HepG2 (cell line): ENCODE results near the gene NFILZ. TPM values are rescaled to one million over a fixed set of nuclear protein-coding genes. Genes with fewer than 3 reads are reported as not detected.

Experiments used
- CEBPB ChIP-seq: IDR thresholded peaks from 2 replicates; pipeline ENCODE4 v1.6.1; 2011; ENCODE audit warnings: low read depth, low read length, improper control_type of control experiment, borderline replicate concordance
- DPF2 ChIP-seq: sonication (generic); formaldehyde crosslinking; IDR thresholded peaks from 2 replicates; pipeline ENCODE4 v1.4.0; 2020; ENCODE audit warnings: mild to moderate bottlenecking, low read depth, missing genetic modification reagents, borderline replicate concordance
- FOSL2 ChIP-seq: sonication (generic); formaldehyde crosslinking; IDR thresholded peaks from 2 replicates; pipeline ENCODE4 v1.4.0; 2020; ENCODE audit warnings: missing genetic modification reagents
- HIVEP1 ChIP-seq: sonication (generic); formaldehyde crosslinking; IDR thresholded peaks from 2 replicates; pipeline ENCODE4 v1.4.0; 2020; ENCODE audit warnings: mild to moderate bottlenecking, missing genetic modification reagents
- KLF15 ChIP-seq: sonication (generic); formaldehyde crosslinking; IDR thresholded peaks from 2 replicates; pipeline ENCODE4 v1.8.1; 2023; ENCODE audit warnings: borderline replicate concordance, mild to moderate bottlenecking, inconsistent platforms, missing genetic modification reagents, mixed read lengths
- ONECUT2 ChIP-seq: sonication (generic); formaldehyde crosslinking; IDR thresholded peaks from 2 replicates; pipeline ENCODE4 v1.4.0; 2020; ENCODE audit warnings: missing genetic modification reagents
- WIZ ChIP-seq: sonication (generic); formaldehyde crosslinking; IDR thresholded peaks from 2 replicates; pipeline ENCODE4 v1.5.1; 2020; ENCODE audit warnings: mild to moderate bottlenecking, missing genetic modification reagents
- ZBTB1 ChIP-seq: sonication (generic); formaldehyde crosslinking; IDR thresholded peaks from 2 replicates; pipeline ENCODE4 v1.4.0; 2020; ENCODE audit warnings: missing genetic modification reagents, borderline replicate concordance
- ZFP90 ChIP-seq: sonication (generic); formaldehyde crosslinking; IDR thresholded peaks from 2 replicates; pipeline ENCODE4 v1.8.0; 2022; ENCODE audit warnings: missing genetic modification reagents, mild to moderate bottlenecking, inconsistent platforms, borderline replicate concordance
- ZNF232 ChIP-seq: sonication (generic); formaldehyde crosslinking; IDR thresholded peaks from 2 replicates; pipeline ENCODE4 v1.4.0; 2020; ENCODE audit warnings: missing genetic modification reagents, borderline replicate concordance
- ZNF335 ChIP-seq: sonication (generic); formaldehyde crosslinking; IDR thresholded peaks from 2 replicates; pipeline ENCODE4 v1.4.0; 2020; ENCODE audit warnings: missing genetic modification reagents
- ZNF543 ChIP-seq: sonication (generic); formaldehyde crosslinking; IDR thresholded peaks from 2 replicates; pipeline ENCODE4 v1.4.0; 2020; ENCODE audit warnings: mild to moderate bottlenecking, missing genetic modification reagents
- ZNF703 ChIP-seq: sonication (generic); formaldehyde crosslinking; IDR thresholded peaks from 2 replicates; pipeline ENCODE4 v1.5.1; 2020; ENCODE audit warnings: missing genetic modification reagents, mild to moderate bottlenecking, moderate library complexity, borderline replicate concordance
- ZSCAN20 ChIP-seq: sonication (generic); formaldehyde crosslinking; IDR thresholded peaks from 2 replicates; pipeline ENCODE4 v1.4.0; 2020; ENCODE audit warnings: missing genetic modification reagents, mild to moderate bottlenecking, borderline replicate concordance
- polyA plus RNA-seq, 8 experiments: library from polyadenylated mRNA; depleted of rRNA in 3 of 8; stranded (reverse) in 7 of 8; unstranded in 1 of 8; fragments of >200 nt; fragmentation: Illumina TruSeq in 4 of 8; extraction: Trizol in 4 of 8; gene quantifications; 2 replicates each; pipeline versions ENCODE4 v1.2.1 to v1.2.3, GENCODE V29; 2011 to 2016; ENCODE audit warnings: low read depth in 4 of 8, missing spikeins in 1 of 8, mixed read lengths in 1 of 8; ENCODE audit not compliant: insufficient read depth in 1 of 8
- total RNA-seq, 5 experiments: library from RNA; depleted of rRNA; stranded (reverse); fragments of >200 nt; fragmentation: Illumina TruSeq; extraction: Trizol; gene quantifications; 2 replicates each; pipeline ENCODE4 v1.2.3, GENCODE V29; 2016; ENCODE audit warnings: low read depth in 1 of 5
- TF ChIP-seq, protein P1 (sequence below): sonication (generic); formaldehyde crosslinking; IDR thresholded peaks from 2 replicates; pipeline ENCODE4 v1.4.0; 2020; ENCODE audit warnings: mild to moderate bottlenecking, low read depth, missing genetic modification reagents
- TF ChIP-seq, protein P2 (sequence below): sonication (generic); formaldehyde crosslinking; IDR thresholded peaks from 2 replicates; pipeline ENCODE4 v1.5.0; 2020; ENCODE audit warnings: mild to moderate bottlenecking, missing genetic modification reagents, borderline replicate concordance
- TF ChIP-seq, protein P3 (sequence below): sonication (generic); formaldehyde crosslinking; IDR thresholded peaks from 2 replicates; pipeline ENCODE4 v1.4.0; 2020; ENCODE audit warnings: missing genetic modification reagents
- TF ChIP-seq, protein P4 (sequence below): IDR thresholded peaks from 2 replicates; pipeline ENCODE4 v1.6.1; 2018; ENCODE audit warnings: missing genetic modification reagents, mild to moderate bottlenecking, missing compliant biosample characterization
- TF ChIP-seq, protein P5 (sequence below): sonication (generic); formaldehyde crosslinking; IDR thresholded peaks from 2 replicates; pipeline ENCODE4 v1.4.0; 2020; ENCODE audit warnings: missing genetic modification reagents; ENCODE audit errors: not compliant biosample characterization

Gene NFILZ
- total and polyA plus RNA-seq, 2 of the 13 experiments (the other 11 are each of a cell fraction or from before 2014, with no cell fraction given) = not detected

DNA sequence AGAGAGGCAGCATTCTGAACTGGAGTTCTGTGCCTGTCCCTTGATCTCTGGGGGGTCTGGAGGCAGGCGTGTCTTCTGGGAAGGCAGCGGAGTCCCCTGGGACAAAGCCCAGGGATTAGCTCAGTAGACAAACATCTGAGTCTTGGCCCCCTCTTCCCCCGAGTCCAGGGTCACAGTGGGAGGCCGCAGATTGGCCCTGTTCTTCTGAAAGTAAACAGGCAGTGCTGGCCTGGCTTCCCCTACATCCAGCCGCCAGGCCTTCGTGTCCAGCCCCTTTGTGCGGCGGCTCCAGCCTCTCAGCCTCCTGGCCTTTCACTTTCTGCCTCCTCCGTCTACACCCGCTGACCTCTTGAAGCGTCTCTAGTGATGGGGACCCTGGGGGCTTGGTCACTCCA is 989 bp downstream of the NFILZ start (continued):
- TF ChIP-seq KLF15 (CRISPR knock-in tag) (no peak), ZFP90 (CRISPR knock-in tag) (0 out of 2 replicates have a peak, but pooled peaks have one; percentile 81), ZNF543 (CRISPR knock-in tag) (no peak), ZSCAN20 (CRISPR knock-in tag) (peak; percentile 100), ZNF232 (CRISPR knock-in tag) (peak; percentile 61; the same call in 1 of the 2 replicates), ZNF335 (CRISPR knock-in tag) (0 out of 2 replicates have a peak, but pooled peaks have one; percentile 52), DPF2 (peak; percentile 70), ZNF703 (CRISPR knock-in tag) (no peak), CEBPB (no peak), WIZ (CRISPR knock-in tag) (peak; percentile 62; the same call in 1 of the 2 replicates), HIVEP1 (CRISPR knock-in tag) (peak; percentile 63; the same call in 1 of the 2 replicates), ZBTB1 (CRISPR knock-in tag) (no peak), ONECUT2 (CRISPR knock-in tag) (no peak), FOSL2 (CRISPR knock-in tag) (peak; percentile 53)
- TF ChIP-seq, protein P1, sequence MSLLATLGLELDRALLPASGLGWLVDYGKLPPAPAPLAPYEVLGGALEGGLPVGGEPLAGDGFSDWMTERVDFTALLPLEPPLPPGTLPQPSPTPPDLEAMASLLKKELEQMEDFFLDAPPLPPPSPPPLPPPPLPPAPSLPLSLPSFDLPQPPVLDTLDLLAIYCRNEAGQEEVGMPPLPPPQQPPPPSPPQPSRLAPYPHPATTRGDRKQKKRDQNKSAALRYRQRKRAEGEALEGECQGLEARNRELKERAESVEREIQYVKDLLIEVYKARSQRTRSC (CRISPR knock-in tag) = no peak
- TF ChIP-seq, protein P2, sequence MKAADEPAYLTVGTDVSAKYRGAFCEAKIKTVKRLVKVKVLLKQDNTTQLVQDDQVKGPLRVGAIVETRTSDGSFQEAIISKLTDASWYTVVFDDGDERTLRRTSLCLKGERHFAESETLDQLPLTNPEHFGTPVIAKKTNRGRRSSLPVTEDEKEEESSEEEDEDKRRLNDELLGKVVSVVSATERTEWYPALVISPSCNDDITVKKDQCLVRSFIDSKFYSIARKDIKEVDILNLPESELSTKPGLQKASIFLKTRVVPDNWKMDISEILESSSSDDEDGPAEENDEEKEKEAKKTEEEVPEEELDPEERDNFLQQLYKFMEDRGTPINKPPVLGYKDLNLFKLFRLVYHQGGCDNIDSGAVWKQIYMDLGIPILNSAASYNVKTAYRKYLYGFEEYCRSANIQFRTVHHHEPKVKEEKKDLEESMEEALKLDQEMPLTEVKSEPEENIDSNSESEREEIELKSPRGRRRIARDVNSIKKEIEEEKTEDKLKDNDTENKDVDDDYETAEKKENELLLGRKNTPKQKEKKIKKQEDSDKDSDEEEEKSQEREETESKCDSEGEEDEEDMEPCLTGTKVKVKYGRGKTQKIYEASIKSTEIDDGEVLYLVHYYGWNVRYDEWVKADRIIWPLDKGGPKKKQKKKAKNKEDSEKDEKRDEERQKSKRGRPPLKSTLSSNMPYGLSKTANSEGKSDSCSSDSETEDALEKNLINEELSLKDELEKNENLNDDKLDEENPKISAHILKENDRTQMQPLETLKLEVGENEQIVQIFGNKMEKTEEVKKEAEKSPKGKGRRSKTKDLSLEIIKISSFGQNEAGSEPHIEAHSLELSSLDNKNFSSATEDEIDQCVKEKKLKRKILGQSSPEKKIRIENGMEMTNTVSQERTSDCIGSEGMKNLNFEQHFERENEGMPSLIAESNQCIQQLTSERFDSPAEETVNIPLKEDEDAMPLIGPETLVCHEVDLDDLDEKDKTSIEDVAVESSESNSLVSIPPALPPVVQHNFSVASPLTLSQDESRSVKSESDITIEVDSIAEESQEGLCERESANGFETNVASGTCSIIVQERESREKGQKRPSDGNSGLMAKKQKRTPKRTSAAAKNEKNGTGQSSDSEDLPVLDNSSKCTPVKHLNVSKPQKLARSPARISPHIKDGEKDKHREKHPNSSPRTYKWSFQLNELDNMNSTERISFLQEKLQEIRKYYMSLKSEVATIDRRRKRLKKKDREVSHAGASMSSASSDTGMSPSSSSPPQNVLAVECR = peak; percentile 73; the same call in 1 of the 2 replicates
- TF ChIP-seq, protein P3, sequence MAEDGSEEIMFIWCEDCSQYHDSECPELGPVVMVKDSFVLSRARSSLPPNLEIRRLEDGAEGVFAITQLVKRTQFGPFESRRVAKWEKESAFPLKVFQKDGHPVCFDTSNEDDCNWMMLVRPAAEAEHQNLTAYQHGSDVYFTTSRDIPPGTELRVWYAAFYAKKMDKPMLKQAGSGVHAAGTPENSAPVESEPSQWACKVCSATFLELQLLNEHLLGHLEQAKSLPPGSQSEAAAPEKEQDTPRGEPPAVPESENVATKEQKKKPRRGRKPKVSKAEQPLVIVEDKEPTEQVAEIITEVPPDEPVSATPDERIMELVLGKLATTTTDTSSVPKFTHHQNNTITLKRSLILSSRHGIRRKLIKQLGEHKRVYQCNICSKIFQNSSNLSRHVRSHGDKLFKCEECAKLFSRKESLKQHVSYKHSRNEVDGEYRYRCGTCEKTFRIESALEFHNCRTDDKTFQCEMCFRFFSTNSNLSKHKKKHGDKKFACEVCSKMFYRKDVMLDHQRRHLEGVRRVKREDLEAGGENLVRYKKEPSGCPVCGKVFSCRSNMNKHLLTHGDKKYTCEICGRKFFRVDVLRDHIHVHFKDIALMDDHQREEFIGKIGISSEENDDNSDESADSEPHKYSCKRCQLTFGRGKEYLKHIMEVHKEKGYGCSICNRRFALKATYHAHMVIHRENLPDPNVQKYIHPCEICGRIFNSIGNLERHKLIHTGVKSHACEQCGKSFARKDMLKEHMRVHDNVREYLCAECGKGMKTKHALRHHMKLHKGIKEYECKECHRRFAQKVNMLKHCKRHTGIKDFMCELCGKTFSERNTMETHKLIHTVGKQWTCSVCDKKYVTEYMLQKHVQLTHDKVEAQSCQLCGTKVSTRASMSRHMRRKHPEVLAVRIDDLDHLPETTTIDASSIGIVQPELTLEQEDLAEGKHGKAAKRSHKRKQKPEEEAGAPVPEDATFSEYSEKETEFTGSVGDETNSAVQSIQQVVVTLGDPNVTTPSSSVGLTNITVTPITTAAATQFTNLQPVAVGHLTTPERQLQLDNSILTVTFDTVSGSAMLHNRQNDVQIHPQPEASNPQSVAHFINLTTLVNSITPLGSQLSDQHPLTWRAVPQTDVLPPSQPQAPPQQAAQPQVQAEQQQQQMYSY (CRISPR knock-in tag) = no peak
- TF ChIP-seq, protein P4, sequence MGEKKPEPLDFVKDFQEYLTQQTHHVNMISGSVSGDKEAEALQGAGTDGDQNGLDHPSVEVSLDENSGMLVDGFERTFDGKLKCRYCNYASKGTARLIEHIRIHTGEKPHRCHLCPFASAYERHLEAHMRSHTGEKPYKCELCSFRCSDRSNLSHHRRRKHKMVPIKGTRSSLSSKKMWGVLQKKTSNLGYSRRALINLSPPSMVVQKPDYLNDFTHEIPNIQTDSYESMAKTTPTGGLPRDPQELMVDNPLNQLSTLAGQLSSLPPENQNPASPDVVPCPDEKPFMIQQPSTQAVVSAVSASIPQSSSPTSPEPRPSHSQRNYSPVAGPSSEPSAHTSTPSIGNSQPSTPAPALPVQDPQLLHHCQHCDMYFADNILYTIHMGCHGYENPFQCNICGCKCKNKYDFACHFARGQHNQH (CRISPR knock-in tag) = peak; percentile 80
- TF ChIP-seq, protein P5, sequence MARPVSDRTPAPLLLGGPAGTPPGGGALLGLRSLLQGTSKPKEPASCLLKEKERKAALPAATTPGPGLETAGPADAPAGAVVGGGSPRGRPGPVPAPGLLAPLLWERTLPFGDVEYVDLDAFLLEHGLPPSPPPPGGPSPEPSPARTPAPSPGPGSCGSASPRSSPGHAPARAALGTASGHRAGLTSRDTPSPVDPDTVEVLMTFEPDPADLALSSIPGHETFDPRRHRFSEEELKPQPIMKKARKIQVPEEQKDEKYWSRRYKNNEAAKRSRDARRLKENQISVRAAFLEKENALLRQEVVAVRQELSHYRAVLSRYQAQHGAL = no peak
